IPS-NIHi11 (cell line): ENCODE measurements around the gene SLIT2.

Experiments used
- DNase-seq: peaks from one replicate; pipeline ENCODE4 v3.0.0; 2012; ENCODE audit warnings: mixed read lengths, low spot score

SLIT2 gene

GRCh38 chr4:20251796-20252655 lies at the start of gene SLIT2:
Gene SLIT2, plus strand, starts transcription at chr4:20251905. Its CDS starts 1,911 bp downstream, at chr4:20253816.
- DNase-seq = peak; percentile 97

- no peak for DNase-seq
Measured at GRCh38 chr4:20203508-20203907, 48.2 kb upstream of the SLIT2 start.

- DNase-seq = no peak
Measured at GRCh38 chr4:20217521-20217920, 34.2 kb upstream of the SLIT2 start.

- no peak for DNase-seq
Measured at GRCh38 chr4:20217951-20218350, 33.8 kb upstream of the SLIT2 start.

GRCh38 chr4:20219521-20219920 lies 32.2 kb upstream of the SLIT2 start:
- no peak for DNase-seq

GRCh38 chr4:20237894-20238537 lies 13.7 kb upstream of the SLIT2 start:
- no peak for DNase-seq

- peak; percentile 34 for DNase-seq
Measured at GRCh38 chr4:20248155-20248558, 3.5 kb upstream of the SLIT2 start.

- DNase-seq = no peak
Measured at GRCh38 chr4:20249333-20249732, 2.4 kb upstream of the SLIT2 start.

GRCh38 chr4:20251031-20251795 lies 492 bp upstream of the SLIT2 start:
- no peak for DNase-seq

- peak; percentile 36 for DNase-seq
Measured at GRCh38 chr4:20252656-20253282, 1.1 kb downstream of the SLIT2 start.

GRCh38 chr4:20253283-20253734 lies 1.6 kb downstream of the SLIT2 start:
- DNase-seq = no peak

- no peak for DNase-seq
Measured at GRCh38 chr4:20253735-20254409, 2.2 kb downstream of the SLIT2 start.

GRCh38 chr4:20254511-20255250 lies 3.0 kb downstream of the SLIT2 start:
- peak; percentile 35 for DNase-seq

GRCh38 chr4:20255251-20255586 lies 3.5 kb downstream of the SLIT2 start:
- DNase-seq = no peak

- DNase-seq = no peak
Measured at GRCh38 chr4:20255823-20256222, 4.1 kb downstream of the SLIT2 start.

- no peak for DNase-seq
Measured at GRCh38 chr4:20256381-20256881, 4.7 kb downstream of the SLIT2 start.

- no peak for DNase-seq
Measured at GRCh38 chr4:20259707-20260106, 8.0 kb downstream of the SLIT2 start.

GRCh38 chr4:20260821-20261220 lies 9.1 kb downstream of the SLIT2 start:
- DNase-seq = no peak

GRCh38 chr4:20262221-20262620 lies 10.5 kb downstream of the SLIT2 start:
- DNase-seq = no peak

- no peak for DNase-seq
Measured at GRCh38 chr4:20264688-20265087, 13.0 kb downstream of the SLIT2 start.

- no peak for DNase-seq
Measured at GRCh38 chr4:20265726-20266125, 14.0 kb downstream of the SLIT2 start.
